ENCODE data around the gene CTDSPL. TPM values are rescaled to one million over a fixed set of nuclear protein-coding genes. Genes with fewer than 3 reads are reported as not detected.
A peak's percentile ranks its signal among the peaks of the same experiment; 100 is the strongest.

Gene CTDSPL
- total RNA-seq, 1 donor from 2014 or later = 43.0 TPM

- Mint-ChIP-seq H3K27me3 (ENCODE audit: insufficient read depth, low read depth) (no peaks in the 10 kb centered on the region), H3K4me3 (no peak overlapping the region), H3K4me1 (peaks cover 4% of the 10 kb centered on the region), H3K9me3 (no peaks in the 10 kb centered on the region), H3K36me3 (peaks cover 18% of the 10 kb centered on the region), H3K27ac (no peak overlapping the region)
- no peaks in the 10 kb centered on the region for H4K20me1 ChIP-seq (ENCODE audit: low read depth)
- H2AFZ ChIP-seq (replicated peaks) = no peak overlapping the region
- H3K4me3 ChIP-seq = no peak overlapping the region
- no peak for DNase-seq (ENCODE audit: low spot score)
- no peaks in the 10 kb centered on the region for H3K79me2 ChIP-seq (ENCODE audit: low read depth)
- TF ChIP-seq EZH2 (IDR thresholded peaks at IDR 0.05) (no peak), EZH2phosphoT487 (IDR thresholded peaks at IDR 0.05) (no peak), CTCF (IDR thresholded peaks at IDR 0.05) (no peak)
- H3K9ac ChIP-seq = no peak overlapping the region
- no peak overlapping the region for H3K27ac ChIP-seq
- no peak overlapping the region for H3K4me2 ChIP-seq
- H3K9me3 ChIP-seq (ENCODE audit: low read depth) = no peaks in the 10 kb centered on the region
- H3K27me3 ChIP-seq = no peaks in the 10 kb centered on the region
- no peaks in the 10 kb centered on the region for H3K36me3 ChIP-seq
- no peaks in the 10 kb centered on the region for H3F3A ChIP-seq (ENCODE audit: low read depth)
- H3K4me1 ChIP-seq = peaks cover 10% of the 10 kb centered on the region
These were observed 34.7 kb upstream of the CTDSPL start for GRCh38 chr3:37826933-37827332.

- Mint-ChIP-seq H3K36me3 (peaks cover 24% of the 10 kb centered on the region), H3K27me3 (ENCODE audit: insufficient read depth, low read depth) (no peaks in the 10 kb centered on the region), H3K4me1 (peaks cover 3% of the 10 kb centered on the region), H3K9me3 (no peaks in the 10 kb centered on the region), H3K27ac (no peak overlapping the region), H3K4me3 (no peak overlapping the region)
- Histone ChIP-seq H3K9me3 (ENCODE audit: low read depth) (no peaks in the 10 kb centered on the region), H3K36me3 (no peaks in the 10 kb centered on the region), H2AFZ (replicated peaks) (no peak overlapping the region), H3K4me1 (no peaks in the 10 kb centered on the region), H3K9ac (no peak overlapping the region), H3K4me3 (no peak overlapping the region), H3F3A (ENCODE audit: low read depth) (no peaks in the 10 kb centered on the region), H3K27ac (no peak overlapping the region), H3K79me2 (ENCODE audit: low read depth) (no peaks in the 10 kb centered on the region), H4K20me1 (ENCODE audit: low read depth) (no peaks in the 10 kb centered on the region), H3K27me3 (no peaks in the 10 kb centered on the region), H3K4me2 (no peak overlapping the region)
- DNase-seq (ENCODE audit: low spot score) = peak; percentile 3
- no peak for TF ChIP-seq EZH2phosphoT487 (IDR thresholded peaks at IDR 0.05)
- no peak for TF ChIP-seq CTCF (IDR thresholded peaks at IDR 0.05)
- no peak for TF ChIP-seq EZH2 (IDR thresholded peaks at IDR 0.05)
These were observed 29.2 kb upstream of the CTDSPL start for GRCh38 chr3:37832480-37832879.

- Histone ChIP-seq H3K4me3 (no peak overlapping the region), H3K27me3 (no peaks in the 10 kb centered on the region), H3K27ac (no peak overlapping the region), H3K79me2 (ENCODE audit: low read depth) (no peaks in the 10 kb centered on the region), H3F3A (ENCODE audit: low read depth) (no peaks in the 10 kb centered on the region), H3K9me3 (ENCODE audit: low read depth) (no peaks in the 10 kb centered on the region), H3K4me1 (no peaks in the 10 kb centered on the region), H3K4me2 (no peak overlapping the region), H3K9ac (no peak overlapping the region), H4K20me1 (ENCODE audit: low read depth) (no peaks in the 10 kb centered on the region), H3K36me3 (no peaks in the 10 kb centered on the region), H2AFZ (replicated peaks) (no peak overlapping the region)
- Mint-ChIP-seq H3K27ac (no peak overlapping the region), H3K4me1 (peaks cover 3% of the 10 kb centered on the region), H3K9me3 (no peaks in the 10 kb centered on the region), H3K36me3 (peaks cover 21% of the 10 kb centered on the region), H3K27me3 (ENCODE audit: insufficient read depth, low read depth) (no peaks in the 10 kb centered on the region), H3K4me3 (no peak overlapping the region)
- DNase-seq (ENCODE audit: low spot score) = peak; percentile 0
- TF ChIP-seq EZH2 (IDR thresholded peaks at IDR 0.05) (no peak), CTCF (IDR thresholded peaks at IDR 0.05) (no peak), EZH2phosphoT487 (IDR thresholded peaks at IDR 0.05) (no peak)
These were observed 28.1 kb upstream of the CTDSPL start for GRCh38 chr3:37833302-37834186.

Data from neural progenitor cell (in vitro differentiated cells).